AG10803 (cell line): ENCODE data around the gene ACTL8.

Experiments
- DNase-seq: peaks from one replicate; pipeline ENCODE4 v3.0.0; 2010; ENCODE audit warnings: low read depth
- H3K4me3 ChIP-seq: 2 replicates; pipeline ENCODE4 v1.5.1; 2011; ENCODE audit warnings: mild to moderate bottlenecking, low read length, control low read depth
- TF ChIP-seq, protein P1 (sequence below): conservative IDR thresholded peaks from 2 replicates; pipeline ENCODE4 v1.5.1; 2011; ENCODE audit warnings: mild to moderate bottlenecking, low read length, control low read depth, inconsistent platforms

ACTL8 gene

DNA sequence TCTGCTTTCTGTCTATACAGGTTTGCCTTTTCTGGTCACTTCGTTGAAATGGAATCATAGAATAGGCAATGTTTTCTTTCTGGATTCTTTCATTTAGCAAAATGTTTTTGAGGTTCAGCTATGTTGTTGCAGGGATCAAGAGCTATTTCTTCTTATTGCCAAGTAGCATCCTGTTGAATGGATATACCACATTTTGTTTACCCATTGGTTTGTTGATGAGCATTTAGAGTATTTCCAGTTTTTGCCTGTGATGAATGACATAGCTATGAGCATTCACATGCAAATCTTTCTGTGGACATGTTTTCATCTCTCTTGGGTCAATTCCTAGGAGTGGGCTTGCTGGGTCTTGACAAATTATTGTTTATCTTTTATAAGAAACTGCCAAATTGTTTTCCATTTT is 115.5 kb downstream of the ACTL8 start:
- DNase-seq: no peak
- H3K4me3 ChIP-seq: no peak overlapping the region
- TF ChIP-seq, protein P1, sequence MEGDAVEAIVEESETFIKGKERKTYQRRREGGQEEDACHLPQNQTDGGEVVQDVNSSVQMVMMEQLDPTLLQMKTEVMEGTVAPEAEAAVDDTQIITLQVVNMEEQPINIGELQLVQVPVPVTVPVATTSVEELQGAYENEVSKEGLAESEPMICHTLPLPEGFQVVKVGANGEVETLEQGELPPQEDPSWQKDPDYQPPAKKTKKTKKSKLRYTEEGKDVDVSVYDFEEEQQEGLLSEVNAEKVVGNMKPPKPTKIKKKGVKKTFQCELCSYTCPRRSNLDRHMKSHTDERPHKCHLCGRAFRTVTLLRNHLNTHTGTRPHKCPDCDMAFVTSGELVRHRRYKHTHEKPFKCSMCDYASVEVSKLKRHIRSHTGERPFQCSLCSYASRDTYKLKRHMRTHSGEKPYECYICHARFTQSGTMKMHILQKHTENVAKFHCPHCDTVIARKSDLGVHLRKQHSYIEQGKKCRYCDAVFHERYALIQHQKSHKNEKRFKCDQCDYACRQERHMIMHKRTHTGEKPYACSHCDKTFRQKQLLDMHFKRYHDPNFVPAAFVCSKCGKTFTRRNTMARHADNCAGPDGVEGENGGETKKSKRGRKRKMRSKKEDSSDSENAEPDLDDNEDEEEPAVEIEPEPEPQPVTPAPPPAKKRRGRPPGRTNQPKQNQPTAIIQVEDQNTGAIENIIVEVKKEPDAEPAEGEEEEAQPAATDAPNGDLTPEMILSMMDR: no peak

DNA sequence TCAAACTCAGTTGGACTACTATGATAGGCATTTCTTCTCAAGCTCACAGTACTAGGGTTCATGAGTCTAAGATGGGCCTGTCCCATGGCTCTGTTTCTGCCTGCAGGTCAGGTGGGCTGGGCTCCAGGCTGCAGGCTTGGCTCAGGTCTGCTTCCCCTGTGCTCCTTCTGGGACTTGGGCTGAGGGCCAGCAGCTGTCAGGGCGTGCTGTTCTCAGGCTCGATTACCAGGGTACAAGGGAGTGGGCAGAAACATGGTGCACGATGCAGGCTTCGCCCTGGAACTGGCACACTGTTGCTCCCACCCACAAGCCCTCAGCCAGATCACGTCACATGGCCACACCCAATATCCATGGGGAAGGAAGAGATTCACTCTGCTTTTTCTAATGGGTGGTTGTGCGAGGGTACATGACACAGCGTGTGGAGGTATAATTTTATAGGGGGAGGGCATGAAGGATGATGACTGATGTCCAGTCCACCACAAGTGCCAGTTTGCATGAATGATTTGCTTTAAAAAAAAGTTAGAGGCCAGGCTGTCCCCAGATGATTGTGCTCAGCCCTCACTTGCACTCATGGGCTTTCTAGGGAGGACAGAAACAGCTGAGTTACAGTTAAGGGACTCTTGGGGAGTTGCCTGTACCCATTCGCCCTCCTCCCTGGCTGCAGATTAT is 118.0 kb downstream of the ACTL8 start:
- H3K4me3 ChIP-seq: no peak overlapping the region
- no peak for DNase-seq
- TF ChIP-seq, protein P1: no peak

DNA sequence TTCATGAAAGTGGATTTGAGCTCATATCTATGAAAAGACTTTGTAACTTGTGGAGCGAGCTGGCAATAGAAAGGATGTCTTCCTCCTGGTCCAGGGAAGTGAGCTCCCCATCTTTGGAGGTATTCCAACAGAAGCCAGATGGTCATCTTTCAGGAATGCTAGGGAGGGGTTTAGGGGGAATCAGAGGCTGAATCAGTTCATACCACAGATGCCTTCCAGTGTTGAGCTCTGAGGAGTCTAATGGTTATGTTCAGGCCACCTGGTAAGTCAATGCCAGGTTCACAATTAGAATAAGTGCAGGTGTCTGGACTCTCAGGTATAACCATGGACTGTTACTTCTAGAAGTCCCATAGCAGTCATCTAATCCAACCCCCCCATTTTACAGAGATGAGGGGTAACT is 119.1 kb downstream of the ACTL8 start:
- peak; percentile 97 for DNase-seq

DNA sequence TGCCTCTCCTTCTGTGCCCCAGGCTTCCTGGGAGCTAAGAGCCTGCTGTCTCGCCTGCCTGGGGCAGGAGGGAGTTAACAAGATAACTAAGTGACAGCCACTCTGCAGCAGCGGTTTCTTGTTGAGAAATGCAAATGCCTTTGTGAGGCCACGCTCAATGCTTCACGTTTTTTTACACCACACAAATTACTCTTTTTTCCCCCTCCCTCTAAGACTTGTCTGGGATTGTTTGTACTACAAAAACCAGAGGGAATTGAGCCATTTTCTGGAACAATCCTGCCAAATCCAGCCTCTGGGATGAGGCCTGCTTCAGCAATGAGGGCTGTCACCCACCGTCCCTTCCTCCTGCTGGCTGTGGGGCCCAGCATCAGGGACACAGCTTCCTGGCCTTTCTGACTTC is 119.6 kb downstream of the ACTL8 start:
- peak; percentile 99 for DNase-seq
- H3K4me3 ChIP-seq: peak overlapping the region; percentile 53
- TF ChIP-seq, protein P1: no peak

More for the DNA sequence above, 119.1 kb downstream of the ACTL8 start:
- peak overlapping the region; percentile 53 for H3K4me3 ChIP-seq
- TF ChIP-seq, protein P1: no peak

DNA sequence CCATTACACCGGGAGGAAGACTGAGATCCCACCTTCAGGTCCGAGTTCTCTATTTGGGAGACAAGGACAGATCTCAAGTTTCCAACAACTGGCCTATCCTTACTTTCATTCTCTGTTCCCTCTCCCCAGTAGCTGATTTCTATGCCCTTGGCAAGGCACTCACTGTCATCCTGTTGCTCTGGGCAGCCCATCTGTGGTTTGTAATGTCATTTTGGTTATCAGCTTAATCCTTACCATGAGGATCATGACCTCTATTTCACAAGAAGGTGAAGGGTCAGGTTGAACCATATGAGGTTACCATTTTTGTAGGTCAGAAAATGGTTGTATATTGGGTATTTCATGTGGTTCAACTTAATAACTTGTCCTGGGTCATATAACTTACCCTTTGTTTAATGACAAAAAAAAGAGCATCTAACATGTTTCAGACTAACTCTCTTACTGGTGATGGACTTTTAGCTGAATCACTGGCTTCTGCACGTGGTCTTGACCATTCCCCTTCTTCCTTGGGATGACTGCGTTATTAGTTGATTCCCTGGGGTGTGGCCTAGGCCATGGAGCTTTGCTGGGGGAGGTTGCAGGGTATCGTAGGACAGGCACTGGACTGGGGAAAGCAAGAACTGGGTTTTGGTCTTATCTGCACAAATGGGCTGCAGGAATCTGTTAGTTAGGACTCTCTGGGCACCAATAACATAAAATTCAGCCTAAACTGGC is 120.2 kb downstream of the ACTL8 start:
- DNase-seq: peak; percentile 74
- TF ChIP-seq, protein P1: no peak
- H3K4me3 ChIP-seq: no peak overlapping the region

DNA sequence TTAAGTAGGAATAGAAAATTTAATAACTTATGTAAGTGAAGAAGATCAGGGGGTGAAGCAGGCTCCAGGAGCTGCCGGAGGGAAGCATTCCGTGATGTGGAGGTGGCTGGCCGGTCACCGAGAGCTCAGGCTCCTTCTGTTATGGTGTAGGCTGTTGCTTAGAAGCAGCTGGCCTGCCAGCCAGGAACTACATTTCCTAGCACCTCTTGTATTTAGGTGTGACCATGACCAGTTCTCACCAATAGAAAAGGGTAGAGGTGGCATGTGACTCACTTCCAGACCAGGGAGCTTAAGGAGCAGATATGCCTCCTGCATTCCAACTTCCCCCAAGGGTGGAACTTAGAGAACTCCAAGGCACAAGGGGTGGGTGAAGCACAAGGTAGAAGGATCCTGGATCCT is 120.7 kb downstream of the ACTL8 start:
- peak; percentile 68 for DNase-seq
- TF ChIP-seq, protein P1: no peak
- H3K4me3 ChIP-seq: no peak overlapping the region
